HG03565 (cell line): ENCODE results near the gene HSPA6.
A peak's percentile ranks its signal among the peaks of the same experiment; 100 is the strongest.
"Not testable (repeated sequence)": the region's sequence is repeated elsewhere in the genome, so short reads cannot be mapped to it uniquely, and the experiment has no call there.

Experiments used
- ATAC-seq: cut with Tn5 transposase; IDR thresholded peaks from one replicate; pipeline ENCODE4 v1.9.1; 2021; ENCODE audit warnings: mild to moderate bottlenecking, moderate library complexity; ENCODE audit not compliant: unreplicated experiment

Gene HSPA6

GRCh38 chr1:161531986-161532643 lies 7.8 kb downstream of the HSPA6 start:
- no peak for ATAC-seq

GRCh38 chr1:161532644-161533567 lies 8.6 kb downstream of the HSPA6 start:
- ATAC-seq = not testable (repeated sequence)

GRCh38 chr1:161537068-161537669 lies 12.8 kb downstream of the HSPA6 start:
- not testable (repeated sequence) for ATAC-seq

GRCh38 chr1:161538925-161539479 lies 14.7 kb downstream of the HSPA6 start:
- ATAC-seq = not testable (repeated sequence)

GRCh38 chr1:161539731-161540569 lies 15.6 kb downstream of the HSPA6 start:
- peak; percentile 43 for ATAC-seq

- not testable (repeated sequence) for ATAC-seq
Measured at GRCh38 chr1:161540570-161540960, 16.2 kb downstream of the HSPA6 start.

GRCh38 chr1:161542091-161542559 lies 17.8 kb downstream of the HSPA6 start:
- peak; percentile 50 for ATAC-seq

GRCh38 chr1:161543125-161543524 lies 18.8 kb downstream of the HSPA6 start:
- not testable (repeated sequence) for ATAC-seq

- not testable (repeated sequence) for ATAC-seq
Measured at GRCh38 chr1:161545005-161545731, 20.8 kb downstream of the HSPA6 start.

- ATAC-seq = not testable (repeated sequence)
Measured at GRCh38 chr1:161547995-161548741, 23.8 kb downstream of the HSPA6 start.

- not testable (repeated sequence) for ATAC-seq
Measured at GRCh38 chr1:161548749-161549406, 24.5 kb downstream of the HSPA6 start.

GRCh38 chr1:161549652-161550051 lies 25.3 kb downstream of the HSPA6 start, which contains the start of gene FCGR3A:
TSS of gene FCGR3A (minus strand) at chr1:161549818. CDS start at chr1:161549736, 82 bp downstream.
- ATAC-seq = no peak

GRCh38 chr1:161550942-161551341 lies 26.6 kb downstream of the HSPA6 start:
- not testable (repeated sequence) for ATAC-seq

GRCh38 chr1:161553631-161554030 lies 29.3 kb downstream of the HSPA6 start:
- ATAC-seq = not testable (repeated sequence)

GRCh38 chr1:161554340-161554739 lies 30.0 kb downstream of the HSPA6 start:
- not testable (repeated sequence) for ATAC-seq

- not testable (repeated sequence) for ATAC-seq
Measured at GRCh38 chr1:161554815-161555417, 30.6 kb downstream of the HSPA6 start.

GRCh38 chr1:161556143-161556542 lies 31.8 kb downstream of the HSPA6 start:
- ATAC-seq = not testable (repeated sequence)

GRCh38 chr1:161556990-161557389 lies 32.6 kb downstream of the HSPA6 start:
- ATAC-seq = not testable (repeated sequence)
